Keratinocyte (primary cell): Measurements from ENCODE around the gene FGF21. TPM values are rescaled to one million over a fixed set of nuclear protein-coding genes. Genes with fewer than 3 reads are reported as not detected.

ENCODE experiments used
- DNase-seq: peaks from one replicate; pipeline ENCODE4 v3.0.0-alpha.2; 2011; ENCODE audit warnings: low read depth, missing footprints, low spot score
- FAIRE-seq: peaks from 2 replicates; lab custom pipeline; 2011; peaks lifted over from hg19 to GRCh38; lab: Jason Lieb, UNC
- H2AFZ ChIP-seq: 2 replicates; pipeline ENCODE4 v1.6.0; 2012; ENCODE audit warnings: low read length, control low read depth, inconsistent platforms; ENCODE audit not compliant: control insufficient read depth
- H3K27ac ChIP-seq: 2 replicates; pipeline ENCODE4 v1.5.1; 2011; ENCODE audit warnings: low read length; ENCODE audit not compliant: control insufficient read depth, insufficient read depth
- H3K27me3 ChIP-seq: 3 replicates; pipeline ENCODE4 v1.6.0; 2011; ENCODE audit warnings: low read length; ENCODE audit not compliant: control insufficient read depth, insufficient read depth; ENCODE audit errors: extremely low read depth
- H3K36me3 ChIP-seq, 2 experiments: 2 replicates in 1 of 2; 3 replicates in 1 of 2; pipeline ENCODE4 v1.5.1; 2011; ENCODE audit warnings: low read length in 2 of 2, mild to moderate bottlenecking in 1 of 2; ENCODE audit not compliant: control insufficient read depth in 2 of 2, insufficient read depth in 2 of 2; ENCODE audit errors: extremely low read depth in 1 of 2
- H3K4me1 ChIP-seq: 3 replicates; pipeline ENCODE4 v1.5.1; 2011; ENCODE audit warnings: low read length; ENCODE audit not compliant: control insufficient read depth, insufficient read depth; ENCODE audit errors: extremely low read depth
- H3K4me2 ChIP-seq: 3 replicates; pipeline ENCODE4 v1.6.0; 2011; ENCODE audit warnings: low read depth, low read length; ENCODE audit not compliant: control insufficient read depth, insufficient read depth; ENCODE audit errors: extremely low read depth
- H3K4me3 ChIP-seq, 3 experiments: fragments of 200-600 bp in 1 of 3; sonication (generic) in 1 of 3; 2 replicates in 2 of 3; 3 replicates in 1 of 3; pipeline ENCODE4 v1.5.1; 2011 to 2016; ENCODE audit warnings: low read length in 3 of 3, mild to moderate bottlenecking in 3 of 3, control low read depth in 2 of 3, inconsistent platforms in 1 of 3, low read depth in 1 of 3, mixed read lengths in 1 of 3, mixed run types in 1 of 3, moderate library complexity in 1 of 3; ENCODE audit not compliant: control insufficient read depth in 2 of 3, insufficient read depth in 2 of 3; ENCODE audit errors: extremely low read depth in 1 of 3
- H3K79me2 ChIP-seq: 2 replicates; pipeline ENCODE4 v1.6.0; 2012; ENCODE audit warnings: low read length; ENCODE audit not compliant: control insufficient read depth, insufficient read depth
- H3K9ac ChIP-seq: 3 replicates; pipeline ENCODE4 v1.6.0; 2011; ENCODE audit warnings: low read length; ENCODE audit not compliant: control insufficient read depth, insufficient read depth; ENCODE audit errors: extremely low read depth
- H3K9me1 ChIP-seq: 3 replicates; pipeline ENCODE4 v1.6.0; 2011; ENCODE audit warnings: low read length; ENCODE audit not compliant: control insufficient read depth, insufficient read depth; ENCODE audit errors: extremely low read depth
- H3K9me3 ChIP-seq: 2 replicates; pipeline ENCODE4 v1.5.1; 2012; ENCODE audit warnings: low read depth, low read length; ENCODE audit not compliant: control insufficient read depth
- H4K20me1 ChIP-seq: 3 replicates; pipeline ENCODE4 v1.6.0; 2011; ENCODE audit warnings: low read length; ENCODE audit not compliant: control insufficient read depth, insufficient read depth; ENCODE audit errors: extremely low read depth
- EZH2 ChIP-seq: IDR thresholded peaks from one replicate; pipeline ENCODE4 v1.6.1; 2012; ENCODE audit warnings: inconsistent platforms, mild to moderate bottlenecking, low read length, moderate library complexity
- dilution Hi-C: fragments of 300-500 bp; cut with MboI; formaldehyde crosslinking; loops from one replicate; pipeline ENCODE4 v1.7.0; 2020; ENCODE audit warnings: low sequenced_read_pairs; ENCODE audit not compliant: extremely low pct_ligation_motif_present
- polyA plus RNA-seq, 5 experiments: library from polyadenylated mRNA; depleted of rRNA in 3 of 5; stranded (reverse) in 3 of 5; stranded (forward) in 1 of 5; unstranded in 1 of 5; fragments of >200 nt; gene quantifications; 1 replicate in 1 of 5; 2 replicates in 3 of 5; 3 replicates in 1 of 5; pipeline versions ENCODE4 v1.2.1 to v1.2.3, GENCODE V29; 2011 to 2012; ENCODE audit warnings: missing spikeins in 2 of 5, low read depth in 1 of 5, low replicate concordance in 1 of 5
- TF ChIP-seq, protein P1 (sequence below), 3 experiments: IDR thresholded peaks in 1 of 3; conservative IDR thresholded peaks in 1 of 3; optimal IDR thresholded peaks in 1 of 3; 2 replicates in 2 of 3; 3 replicates in 1 of 3; pipeline versions ENCODE3 to v1.5.1; 2011; ENCODE audit warnings: low read length in 3 of 3, mild to moderate bottlenecking in 3 of 3, moderate library complexity in 2 of 3, control low read depth in 1 of 3, inconsistent platforms in 1 of 3; ENCODE audit not compliant: insufficient read depth in 2 of 3; ENCODE audit errors: extremely low read depth in 1 of 3

FGF21 gene
- polyA plus RNA-seq, 1 donor (not counting 4 experiments of a cell fraction or from before 2014, with no cell fraction given): not detected

DNA sequence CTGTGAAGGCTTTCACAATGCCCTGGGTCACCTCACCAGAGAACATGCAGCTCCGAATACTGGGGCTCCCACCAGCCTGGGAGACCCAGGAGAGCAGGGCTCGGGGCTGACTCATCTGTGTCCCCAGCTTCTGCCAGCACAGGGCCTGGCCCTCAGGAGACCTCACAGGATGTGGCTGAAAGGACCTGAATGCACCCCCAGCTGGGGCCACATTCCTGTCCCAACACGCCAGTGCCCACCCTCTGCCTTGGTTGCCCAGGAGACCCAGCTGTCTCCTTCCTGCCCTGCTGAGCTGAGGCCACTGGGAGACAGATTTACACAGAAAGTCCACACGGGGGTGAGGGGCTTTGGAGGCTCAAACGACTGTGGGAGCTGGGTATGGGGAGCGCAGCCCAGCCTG is 43.6 kb downstream of the FGF21 start:
- Histone ChIP-seq H3K9me1 (no peaks in the 10 kb centered on the region), H3K9me3 (no peaks in the 10 kb centered on the region), H4K20me1 (no peaks in the 10 kb centered on the region), H3K27ac (no peak overlapping the region), H3K4me1 (peaks cover 15% of the 10 kb centered on the region), H3K9ac (no peak overlapping the region), H3K79me2 (no peaks in the 10 kb centered on the region), H3K4me3 (no peak overlapping the region), H2AFZ (no peak overlapping the region), H3K4me2 (peak overlapping the region; percentile 35), H3K27me3 (no peaks in the 10 kb centered on the region), H3K36me3 (no peaks in the 10 kb centered on the region)
- no peak for TF ChIP-seq EZH2
- TF ChIP-seq, protein P1, sequence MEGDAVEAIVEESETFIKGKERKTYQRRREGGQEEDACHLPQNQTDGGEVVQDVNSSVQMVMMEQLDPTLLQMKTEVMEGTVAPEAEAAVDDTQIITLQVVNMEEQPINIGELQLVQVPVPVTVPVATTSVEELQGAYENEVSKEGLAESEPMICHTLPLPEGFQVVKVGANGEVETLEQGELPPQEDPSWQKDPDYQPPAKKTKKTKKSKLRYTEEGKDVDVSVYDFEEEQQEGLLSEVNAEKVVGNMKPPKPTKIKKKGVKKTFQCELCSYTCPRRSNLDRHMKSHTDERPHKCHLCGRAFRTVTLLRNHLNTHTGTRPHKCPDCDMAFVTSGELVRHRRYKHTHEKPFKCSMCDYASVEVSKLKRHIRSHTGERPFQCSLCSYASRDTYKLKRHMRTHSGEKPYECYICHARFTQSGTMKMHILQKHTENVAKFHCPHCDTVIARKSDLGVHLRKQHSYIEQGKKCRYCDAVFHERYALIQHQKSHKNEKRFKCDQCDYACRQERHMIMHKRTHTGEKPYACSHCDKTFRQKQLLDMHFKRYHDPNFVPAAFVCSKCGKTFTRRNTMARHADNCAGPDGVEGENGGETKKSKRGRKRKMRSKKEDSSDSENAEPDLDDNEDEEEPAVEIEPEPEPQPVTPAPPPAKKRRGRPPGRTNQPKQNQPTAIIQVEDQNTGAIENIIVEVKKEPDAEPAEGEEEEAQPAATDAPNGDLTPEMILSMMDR (optimal IDR thresholded peaks at IDR 0.05 in 1 of 3, IDR thresholded peaks at IDR 0.05 in 1 of 3, conservative IDR thresholded peaks at IDR 0.05 in 1 of 3; ENCODE audit: extremely low read depth in 1 of 3, insufficient read depth in 2 of 3, low read length in 3 of 3): no peak
- FAIRE-seq: no peak
- DNase-seq: no peak
- dilution Hi-C loops: loop anchor here (5.0 kb wide), 1 partner anchor 53 kb away; no protein-coding TSS in a partner anchor

DNA sequence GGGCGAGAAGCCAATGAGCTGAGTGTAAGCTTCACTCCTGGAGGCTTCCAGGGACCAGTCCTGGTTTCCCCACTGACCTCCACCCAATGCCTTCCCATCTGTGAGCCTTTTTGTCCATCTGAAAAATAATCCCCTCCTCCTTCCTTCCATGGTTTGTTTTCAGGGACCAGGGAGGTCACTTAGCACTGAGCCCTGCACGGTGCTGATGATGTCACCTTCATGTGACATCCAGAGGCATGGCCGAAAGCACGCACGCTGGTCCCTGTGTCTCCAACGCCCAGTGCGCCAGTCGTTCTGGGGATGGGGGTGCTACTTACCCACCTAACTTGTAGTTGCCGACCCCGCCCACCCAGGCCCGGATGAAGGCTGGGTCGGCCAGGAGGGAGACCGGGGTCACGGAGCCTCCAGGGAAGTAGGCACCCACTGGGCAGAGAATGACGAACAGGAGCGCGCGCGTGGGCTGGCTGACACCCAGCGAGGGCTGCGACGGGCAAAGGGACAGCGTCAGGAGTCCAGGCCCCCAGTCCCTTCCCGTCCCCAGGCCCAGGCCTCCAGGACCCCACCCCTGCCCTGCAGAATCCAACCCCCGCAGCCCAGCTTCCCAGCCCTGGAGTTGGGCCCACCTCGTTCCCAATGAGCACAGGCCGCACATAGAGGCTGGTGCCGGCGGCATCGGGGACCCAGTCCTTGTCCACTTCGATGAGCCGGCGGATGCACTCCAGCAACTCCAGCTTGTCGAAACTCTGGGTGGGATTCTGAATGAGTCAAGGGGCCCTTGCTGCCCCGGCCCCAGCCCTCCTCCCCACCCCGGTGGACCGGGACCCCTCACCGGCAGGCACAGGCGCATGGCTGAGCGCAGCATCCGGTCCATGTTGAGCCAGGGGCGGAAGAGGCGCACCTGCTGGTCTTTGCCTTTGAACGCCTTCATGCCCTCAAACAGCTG is 44.3 kb downstream of the FGF21 start:
- no peaks in the 10 kb centered on the region for H4K20me1 ChIP-seq
- no peak overlapping the region for H3K9ac ChIP-seq
- no peak for TF ChIP-seq EZH2
- TF ChIP-seq, protein P1 (optimal IDR thresholded peaks at IDR 0.05 in 1 of 3, IDR thresholded peaks at IDR 0.05 in 1 of 3, conservative IDR thresholded peaks at IDR 0.05 in 1 of 3; ENCODE audit: extremely low read depth in 1 of 3, insufficient read depth in 2 of 3, low read length in 3 of 3): no peak
- H3K79me2 ChIP-seq: no peaks in the 10 kb centered on the region
- H2AFZ ChIP-seq: no peak overlapping the region
- no peaks in the 10 kb centered on the region for H3K27me3 ChIP-seq
- no peaks in the 10 kb centered on the region for H3K36me3 ChIP-seq
- dilution Hi-C loops: loop anchor here (5.0 kb wide), 1 partner anchor 53 kb away; no protein-coding TSS in a partner anchor
- peak overlapping the region; percentile 35 for H3K4me2 ChIP-seq
- no peak overlapping the region for H3K4me3 ChIP-seq
- H3K27ac ChIP-seq: no peak overlapping the region
- DNase-seq (no peak), FAIRE-seq (no peak)
- H3K9me1 ChIP-seq: no peaks in the 10 kb centered on the region
- H3K9me3 ChIP-seq: no peaks in the 10 kb centered on the region
- H3K4me1 ChIP-seq: peaks cover 13% of the 10 kb centered on the region
